Gastrocnemius medialis (tissue), 4 donors: Measurements from ENCODE around the gene ZCCHC17.

Experiments used
- POLR2A ChIP-seq, 2 donors: fragments of 450-650 bp; IDR thresholded peaks; one replicate each; pipeline ENCODE4 v1.6.1; 2017; ENCODE audit warnings: antibody characterized with exemption in 2 of 2, mild to moderate bottlenecking in 2 of 2, moderate library complexity in 2 of 2
- TF ChIP-seq, protein P1 (sequence below), 5 experiments: fragments of 450-650 bp in 3 of 5; fragments of 200-600 bp in 2 of 5; sonication (generic) in 2 of 5; IDR thresholded peaks in 4 of 5; conservative IDR thresholded peaks in 1 of 5; 1 replicate in 4 of 5; 2 replicates in 1 of 5; pipeline ENCODE4 v1.5.1; 2016 to 2019; ENCODE audit warnings: antibody characterized with exemption in 5 of 5, mild to moderate bottlenecking in 3 of 5, moderate library complexity in 3 of 5

- TF ChIP-seq, protein P1, sequence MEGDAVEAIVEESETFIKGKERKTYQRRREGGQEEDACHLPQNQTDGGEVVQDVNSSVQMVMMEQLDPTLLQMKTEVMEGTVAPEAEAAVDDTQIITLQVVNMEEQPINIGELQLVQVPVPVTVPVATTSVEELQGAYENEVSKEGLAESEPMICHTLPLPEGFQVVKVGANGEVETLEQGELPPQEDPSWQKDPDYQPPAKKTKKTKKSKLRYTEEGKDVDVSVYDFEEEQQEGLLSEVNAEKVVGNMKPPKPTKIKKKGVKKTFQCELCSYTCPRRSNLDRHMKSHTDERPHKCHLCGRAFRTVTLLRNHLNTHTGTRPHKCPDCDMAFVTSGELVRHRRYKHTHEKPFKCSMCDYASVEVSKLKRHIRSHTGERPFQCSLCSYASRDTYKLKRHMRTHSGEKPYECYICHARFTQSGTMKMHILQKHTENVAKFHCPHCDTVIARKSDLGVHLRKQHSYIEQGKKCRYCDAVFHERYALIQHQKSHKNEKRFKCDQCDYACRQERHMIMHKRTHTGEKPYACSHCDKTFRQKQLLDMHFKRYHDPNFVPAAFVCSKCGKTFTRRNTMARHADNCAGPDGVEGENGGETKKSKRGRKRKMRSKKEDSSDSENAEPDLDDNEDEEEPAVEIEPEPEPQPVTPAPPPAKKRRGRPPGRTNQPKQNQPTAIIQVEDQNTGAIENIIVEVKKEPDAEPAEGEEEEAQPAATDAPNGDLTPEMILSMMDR (IDR thresholded peaks at IDR 0.05 in 4 of 5, conservative IDR thresholded peaks at IDR 0.05 in 1 of 5) = no peak
- no peak for TF ChIP-seq POLR2A (IDR thresholded peaks at IDR 0.05)
These were observed 48.6 kb upstream of the ZCCHC17 start for GRCh38 chr1:31248276-31248675.
